GM21423 (cell line): ENCODE data around the gene ALDH1A2.

ENCODE experiments used
- ATAC-seq: cut with Tn5 transposase; IDR thresholded peaks from one replicate; pipeline ENCODE4 v1.9.1; 2021; ENCODE audit warnings: mild to moderate bottlenecking, moderate library complexity; ENCODE audit not compliant: unreplicated experiment

The ALDH1A2 gene

DNA sequence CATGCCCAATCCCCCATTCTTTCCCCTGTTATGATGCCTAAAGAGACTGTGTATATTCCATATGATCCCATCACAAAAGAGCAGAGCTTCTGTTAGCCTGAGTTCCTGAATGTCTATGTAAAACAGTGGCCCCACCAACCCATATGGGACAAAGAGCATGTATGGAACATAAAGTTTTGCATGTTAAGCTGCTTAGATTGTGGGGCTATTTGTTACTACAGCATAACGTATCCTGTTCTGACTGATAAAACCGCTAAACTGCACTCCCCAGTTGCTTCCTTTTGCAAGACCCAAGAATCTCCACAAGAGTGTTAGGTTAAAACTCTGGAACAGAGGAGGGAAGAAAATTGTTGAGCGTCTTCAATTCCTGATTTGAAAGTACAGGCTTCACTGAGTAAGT lies 154.8 kb downstream of the ALDH1A2 start:
- ATAC-seq: no peak

DNA sequence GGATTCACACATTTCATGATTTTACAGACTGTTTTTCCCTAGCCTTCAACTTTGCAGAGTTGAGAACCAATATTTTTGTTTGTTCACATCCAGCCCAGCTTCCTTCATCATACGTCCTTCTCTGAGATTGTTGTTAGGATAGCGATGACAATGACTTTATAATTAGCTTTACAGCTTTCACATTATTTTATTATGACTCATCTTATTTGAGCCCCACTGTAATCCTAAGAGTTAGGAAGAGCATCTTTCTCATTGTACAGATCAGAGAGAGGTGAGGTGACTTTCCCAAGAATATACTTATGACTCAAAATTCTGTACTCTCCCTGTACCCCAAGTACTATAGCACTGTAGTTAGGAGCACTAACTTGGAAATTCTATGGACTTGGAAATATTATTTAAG lies 156.1 kb downstream of the ALDH1A2 start:
- no peak for ATAC-seq

DNA sequence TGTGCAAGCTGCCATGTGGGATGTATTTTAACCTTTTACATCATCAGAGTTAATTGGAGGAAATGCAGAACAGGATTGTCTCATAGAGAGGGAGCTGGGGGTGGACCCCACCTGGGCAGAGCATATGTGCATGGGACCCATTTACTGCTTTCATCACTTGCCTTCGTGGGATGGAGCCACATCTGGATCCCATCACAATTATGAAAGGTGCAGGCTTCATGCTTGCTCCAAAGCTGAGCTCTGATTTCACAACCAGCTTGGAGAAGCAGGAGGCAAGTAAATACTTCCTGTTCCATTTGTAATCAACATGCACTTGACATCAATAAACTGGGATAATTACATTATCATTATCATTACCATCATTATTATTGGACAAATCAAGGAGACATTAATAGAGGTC lies 161.9 kb downstream of the ALDH1A2 start:
- no peak for ATAC-seq
